AG09309 (cell line): Measurements from ENCODE around the gene ELOVL3.
A peak's percentile ranks its signal among the peaks of the same experiment; 100 is the strongest.
"Not testable (repeated sequence)": the region's sequence is repeated elsewhere in the genome, so short reads cannot be mapped to it uniquely, and the experiment has no call there.

ENCODE experiments used
- DNase-seq: peaks from one replicate; pipeline ENCODE4 v3.0.0-alpha.2; 2010; ENCODE audit warnings: low read depth
- H3K4me3 ChIP-seq: 2 replicates; pipeline ENCODE4 v1.5.1; 2011; ENCODE audit warnings: mild to moderate bottlenecking, low read depth, low read length, moderate library complexity; ENCODE audit not compliant: control insufficient read depth
- CTCF ChIP-seq: IDR thresholded peaks from 2 replicates; pipeline ENCODE4 v1.5.1; 2011; ENCODE audit warnings: mild to moderate bottlenecking, low read depth, low read length, inconsistent platforms; ENCODE audit not compliant: insufficient read depth, control insufficient read depth; ENCODE audit errors: missing control alignments

The ELOVL3 gene

GRCh38 chr10:102208311-102209035 lies 17.6 kb upstream of the ELOVL3 start:
- TF ChIP-seq CTCF = no peak
- DNase-seq = no peak
- H3K4me3 ChIP-seq = no peak overlapping the region

- no peak overlapping the region for H3K4me3 ChIP-seq
- TF ChIP-seq CTCF = no peak
- no peak for DNase-seq
These were observed 14.3 kb upstream of the ELOVL3 start for GRCh38 chr10:102211615-102212299.

- not testable (repeated sequence) for DNase-seq, H3K4me3 ChIP-seq
These were observed 12.5 kb upstream of the ELOVL3 start for GRCh38 chr10:102213599-102213998.

GRCh38 chr10:102219370-102219769 lies 6.7 kb upstream of the ELOVL3 start:
- H3K4me3 ChIP-seq = no peak overlapping the region
- no peak for TF ChIP-seq CTCF
- DNase-seq = no peak

GRCh38 chr10:102220612-102221011 lies 5.5 kb upstream of the ELOVL3 start:
- no peak for TF ChIP-seq CTCF
- DNase-seq = no peak
- no peak overlapping the region for H3K4me3 ChIP-seq

- H3K4me3 ChIP-seq = no peak overlapping the region
- no peak for TF ChIP-seq CTCF
- DNase-seq = no peak
These were observed 3.3 kb upstream of the ELOVL3 start for GRCh38 chr10:102222797-102223196.

- TF ChIP-seq CTCF = no peak
- DNase-seq = no peak
- peak overlapping the region; percentile 6 for H3K4me3 ChIP-seq
These were observed 407 bp downstream of the ELOVL3 start for GRCh38 chr10:102226542-102226870.
